Endothelial cell of umbilical vein (primary cell): ENCODE results near the gene MIER2. TPM values are rescaled to one million over a fixed set of nuclear protein-coding genes. Genes with fewer than 3 reads are reported as not detected.
"Not testable (repeated sequence)": the region's sequence is repeated elsewhere in the genome, so short reads cannot be mapped to it uniquely, and the experiment has no call there.

ENCODE experiments used
- BruUV-seq: library from RNA; stranded (reverse); fragments of 400-500 nt; replicated peaks from 2 replicates; lab custom pipeline; 2021; lab: Mats Ljungman, UMichigan
- CTCF ChIA-PET: fragments of 300-600, 350-600 bp; sonication (Branson Sonifier 250); formaldehyde crosslinking; loops from one replicate; lab custom pipeline; 2021; ENCODE audit warnings: antibody characterized with exemption, inconsistent platforms; lab: Charles Lee
- POLR2A ChIA-PET: fragments of 300-600, 350-600 bp; sonication (Branson Sonifier 250); formaldehyde crosslinking; loops from one replicate; lab custom pipeline; 2021; ENCODE audit warnings: antibody characterized with exemption, inconsistent platforms; lab: Charles Lee
- DNase-seq: peaks from one replicate; pipeline ENCODE4 v3.0.0-alpha.2; 2011; ENCODE audit warnings: low read depth, low spot score
- FAIRE-seq: peaks from 2 replicates; lab custom pipeline; 2011; peaks lifted over from hg19 to GRCh38; lab: Jason Lieb, UNC
- H2AFZ ChIP-seq: 2 replicates; pipeline ENCODE4 v1.6.0; 2012; ENCODE audit warnings: low read depth, low read length, control low read depth, inconsistent platforms
- H3K27ac ChIP-seq: 2 replicates; pipeline ENCODE4 v1.5.1; 2011; ENCODE audit warnings: low read depth, mild to moderate bottlenecking, control low read depth, low read length, moderate library complexity; ENCODE audit not compliant: insufficient read depth
- H3K27me3 ChIP-seq, 2 experiments: 2 replicates each; pipeline versions ENCODE4 v1.6.0 to v1.6.1; 2011; ENCODE audit warnings: low read length in 2 of 2, mixed read lengths in 1 of 2; ENCODE audit not compliant: control insufficient read depth in 2 of 2, insufficient read depth in 2 of 2
- H3K36me3 ChIP-seq, 2 experiments: 2 replicates in 1 of 2; 3 replicates in 1 of 2; pipeline ENCODE4 v1.5.1; 2011; ENCODE audit warnings: low read length in 2 of 2, mild to moderate bottlenecking in 1 of 2, moderate library complexity in 1 of 2; ENCODE audit not compliant: control insufficient read depth in 2 of 2, insufficient read depth in 2 of 2; ENCODE audit errors: extremely low read depth in 1 of 2
- H3K4me1 ChIP-seq: 3 replicates; pipeline ENCODE4 v1.5.1; 2011; ENCODE audit warnings: mild to moderate bottlenecking, low read length; ENCODE audit not compliant: control insufficient read depth, insufficient read depth; ENCODE audit errors: extremely low read depth
- H3K4me2 ChIP-seq: 2 replicates; pipeline ENCODE4 v1.6.1; 2011; ENCODE audit warnings: low read length, control low read depth, mixed read lengths; ENCODE audit not compliant: insufficient read depth
- H3K4me3 ChIP-seq, 3 experiments: fragments of 200-600 bp in 1 of 3; sonication (generic), shearing (Covaris generic) in 1 of 3; replicated peaks in 1 of 3; 2 replicates each; pipeline ENCODE4 v1.5.1; 2011 to 2016; ENCODE audit warnings: control low read depth in 3 of 3, low read length in 3 of 3, mild to moderate bottlenecking in 2 of 3, inconsistent platforms in 1 of 3, low read depth in 1 of 3, moderate library complexity in 1 of 3; ENCODE audit not compliant: insufficient read depth in 1 of 3
- H3K79me2 ChIP-seq: 2 replicates; pipeline ENCODE4 v1.6.0; 2012; ENCODE audit warnings: low read length, inconsistent platforms; ENCODE audit not compliant: control insufficient read depth, insufficient read depth
- H3K9ac ChIP-seq: replicated peaks from 2 replicates; pipeline ENCODE3; 2011; ENCODE audit warnings: low read length, control low read depth; ENCODE audit not compliant: insufficient read depth; ENCODE audit errors: extremely low read depth
- H3K9me1 ChIP-seq: replicated peaks from 3 replicates; pipeline ENCODE4 v1.6.0; 2011; ENCODE audit warnings: mild to moderate bottlenecking, low read length; ENCODE audit not compliant: control insufficient read depth, insufficient read depth; ENCODE audit errors: extremely low read depth
- H3K9me3 ChIP-seq: replicated peaks from 2 replicates; pipeline ENCODE4 v1.5.1; 2012; ENCODE audit warnings: low read length, inconsistent platforms; ENCODE audit not compliant: control insufficient read depth, insufficient read depth
- H4K20me1 ChIP-seq: replicated peaks from 2 replicates; pipeline ENCODE3; 2011; ENCODE audit warnings: mild to moderate bottlenecking, low read length; ENCODE audit not compliant: control insufficient read depth, insufficient read depth; ENCODE audit errors: extremely low read depth
- CTCF ChIP-seq, 2 donors: IDR thresholded peaks; 1 replicate in 1 of 2; 2 replicates in 1 of 2; pipeline ENCODE4 v1.5.1; 2011; ENCODE audit warnings: low read length in 2 of 2, mild to moderate bottlenecking in 2 of 2, moderate library complexity in 2 of 2, control low read depth in 1 of 2, inconsistent platforms in 1 of 2, low read depth in 1 of 2; ENCODE audit not compliant: insufficient read depth in 1 of 2; ENCODE audit errors: extremely low read depth in 1 of 2
- EZH2 ChIP-seq: IDR thresholded peaks from 2 replicates; pipeline ENCODE4 v1.6.1; 2012; ENCODE audit warnings: borderline replicate concordance, low read depth, mild to moderate bottlenecking, moderate library complexity, low read length, inconsistent platforms; ENCODE audit not compliant: severe bottlenecking
- FOS ChIP-seq: IDR thresholded peaks from 2 replicates; pipeline ENCODE4 v1.6.1; 2011; ENCODE audit warnings: mild to moderate bottlenecking, low read length, moderate library complexity, borderline replicate concordance; ENCODE audit not compliant: insufficient read depth
- GATA2 ChIP-seq: IDR thresholded peaks from 2 replicates; pipeline ENCODE4 v1.7.0; 2011; ENCODE audit warnings: low read depth, mild to moderate bottlenecking, moderate library complexity, mixed read lengths, low read length; ENCODE audit not compliant: insufficient read length, insufficient read depth
- JUN ChIP-seq: IDR thresholded peaks from 2 replicates; pipeline ENCODE4 v1.6.1; 2011; ENCODE audit warnings: borderline replicate concordance, low read depth; ENCODE audit not compliant: insufficient read length, insufficient read depth
- MAX ChIP-seq: IDR thresholded peaks from 2 replicates; pipeline ENCODE4 v1.6.1; 2011; ENCODE audit not compliant: insufficient read depth, insufficient read length
- MYC ChIP-seq: IDR thresholded peaks from one replicate; pipeline ENCODE4 v1.6.1; 2011; ENCODE audit warnings: mild to moderate bottlenecking, low read depth, low read length
- POLR2A ChIP-seq: IDR thresholded peaks from 2 replicates; pipeline ENCODE4 v1.6.1; 2012; ENCODE audit warnings: low read depth, mild to moderate bottlenecking, control low read depth, low read length
- POLR2AphosphoS5 ChIP-seq: IDR thresholded peaks from 2 replicates; pipeline ENCODE4 v1.6.1; 2012; ENCODE audit warnings: low read depth, mild to moderate bottlenecking, control low read depth, low read length, moderate library complexity; ENCODE audit not compliant: insufficient read depth
- dilution Hi-C: fragments of 300-500 bp; cut with MboI; formaldehyde crosslinking; loops from one replicate; pipeline ENCODE4 v1.15.0; 2019; ENCODE audit warnings: low sequenced_read_pairs; ENCODE audit not compliant: extremely low pct_ligation_motif_present
- intact Hi-C: fragments of 100-400 bp; cut with micrococcal nuclease; formaldehyde crosslinking; loops from one replicate; pipeline ENCODE4 v1.10.0; 2022
- polyA plus RNA-seq, 4 experiments: library from polyadenylated mRNA; depleted of rRNA in 3 of 4; stranded (reverse) in 3 of 4; unstranded in 1 of 4; fragments of >200 nt; gene quantifications; 2 replicates each; pipeline versions ENCODE4 v1.2.1 to v1.2.3, GENCODE V29; 2011 to 2012; ENCODE audit warnings: missing spikeins in 1 of 4
- total RNA-seq: library from RNA; stranded (reverse); gene quantifications from 2 replicates; pipeline ENCODE4 v1.2.3, GENCODE V29; 2021

MIER2 gene
- total and polyA plus RNA-seq, 2 donors (not counting 3 experiments of a cell fraction or from before 2014, with no cell fraction given): 20.3 to 44.9 TPM

GRCh38 chr19:271856-272255 lies 72.7 kb downstream of the MIER2 start:
- Histone ChIP-seq H2AFZ (no peak overlapping the region), H3K9ac (no peak overlapping the region), H3K36me3 (no peaks in the 10 kb centered on the region), H4K20me1 (no peaks in the 10 kb centered on the region), H3K4me2 (no peak overlapping the region), H3K27ac (no peak overlapping the region), H3K27me3 (peaks cover 4 to 5% of the 10 kb centered on the region in 2 experiments), H3K79me2 (no peaks in the 10 kb centered on the region), H3K4me3 (no peak overlapping the region), H3K9me1 (no peaks in the 10 kb centered on the region), H3K4me1 (no peaks in the 10 kb centered on the region), H3K9me3 (no peaks in the 10 kb centered on the region)
- TF ChIP-seq FOS (no peak), EZH2 (no peak), MYC (no peak), POLR2AphosphoS5 (no peak), MAX (no peak), JUN (no peak), POLR2A (no peak), CTCF (IDR thresholded peaks at IDR 0.05; ENCODE audit: extremely low read depth in 1 of 2, insufficient read depth in 1 of 2, low read depth in 1 of 2, low read length in 2 of 2) (no peak), GATA2 (no peak)
- BruUV-seq: no TSS peak
- FAIRE-seq (no peak), DNase-seq (no peak)
- dilution Hi-C loops: no loop called here
- ChIA-PET CTCF (interaction anchor here (0.9 kb wide), 1 partner anchor 9 kb away, joined by 4 read pairs; no protein-coding TSS in a partner anchor), POLR2A (no interaction called here)
- intact Hi-C loops: no loop called here

GRCh38 chr19:270766-271318 lies 73.8 kb downstream of the MIER2 start:
- H3K4me2 ChIP-seq, intact Hi-C loops, H4K20me1 ChIP-seq, H3K9ac ChIP-seq, H3K9me3 ChIP-seq, DNase-seq, BruUV-seq, H3K27ac ChIP-seq, CTCF ChIA-PET, H3K9me1 ChIP-seq, H3K4me1 ChIP-seq, H3K36me3 ChIP-seq, H3K4me3 ChIP-seq, POLR2A ChIA-PET, dilution Hi-C loops, H3K79me2 ChIP-seq, FAIRE-seq, H2AFZ ChIP-seq: not testable (repeated sequence)
- H3K27me3 ChIP-seq: peaks cover 10 to 15% of the 10 kb centered on the region in 2 experiments
